Fibroblast of lung (primary cell): ENCODE results near the gene INSR.

ENCODE experiments used
- CTCF ChIP-seq, 2 donors: IDR thresholded peaks in 1 of 2; conservative IDR thresholded peaks in 1 of 2; 1 replicate in 1 of 2; 2 replicates in 1 of 2; pipeline ENCODE4 v1.5.1; 2011 to 2012; ENCODE audit warnings: low read length in 2 of 2, control low read depth in 1 of 2, inconsistent platforms in 1 of 2, low read depth in 1 of 2, mild to moderate bottlenecking in 1 of 2
- EZH2 ChIP-seq: IDR thresholded peaks from 2 replicates; pipeline ENCODE4 v1.5.1; 2012; ENCODE audit warnings: low read length, control low read depth, mild to moderate bottlenecking; ENCODE audit errors: missing control alignments

- TF ChIP-seq CTCF (conservative IDR thresholded peaks at IDR 0.05 in 1 of 2, IDR thresholded peaks at IDR 0.05 in 1 of 2; ENCODE audit: low read depth in 1 of 2, low read length in 2 of 2) (no peak), EZH2 (no peak)
Observed at GRCh38 chr19:7195046-7195445, 99.2 kb downstream of the INSR start.
